ENCODE measurements around the gene RPGRIP1L. TPM values are rescaled to one million over a fixed set of nuclear protein-coding genes. Genes with fewer than 3 reads are reported as not detected.

Gene RPGRIP1L
- total RNA-seq, 1 experiment from 2014 or later: 9.8 TPM

GRCh38 chr16:53740933-53741531 lies 37.4 kb upstream of the RPGRIP1L start:
- no peak for TF ChIP-seq TP53 (CRISPR knock-in tag; IDR thresholded peaks at IDR 0.05)
- no peak for TF ChIP-seq ZNF425 (CRISPR knock-in tag; conservative IDR thresholded peaks at IDR 0.05)
- TF ChIP-seq HMGXB4 (CRISPR knock-in tag; IDR thresholded peaks at IDR 0.05): no peak
- TF ChIP-seq ATF3 (CRISPR knock-in tag; conservative IDR thresholded peaks at IDR 0.05): no peak
- no peak for TF ChIP-seq OVOL2 (CRISPR knock-in tag; IDR thresholded peaks at IDR 0.05; ENCODE audit: borderline replicate concordance)
- no peak for TF ChIP-seq E2F5 (CRISPR knock-in tag; IDR thresholded peaks at IDR 0.05)
- no peak for TF ChIP-seq ZNF232 (CRISPR knock-in tag; IDR thresholded peaks at IDR 0.05)
- no peak for TF ChIP-seq GABPB1 (CRISPR knock-in tag; IDR thresholded peaks at IDR 0.05)
- TF ChIP-seq ATF2 (CRISPR knock-in tag; IDR thresholded peaks at IDR 0.05; ENCODE audit: borderline replicate concordance, low read depth): no peak
- Mint-ChIP-seq H3K9me3 (no peaks in the 10 kb centered on the region), H3K27me3 (ENCODE audit: low read depth) (no peaks in the 10 kb centered on the region), H3K4me3 (no peak overlapping the region), H3K36me3 (no peaks in the 10 kb centered on the region), H3K4me1 (peaks cover 30% of the 10 kb centered on the region), H3K27ac (no peak overlapping the region)
- ChIA-PET CTCF (interaction anchor here (0.9 to 4.9 kb wide), 3 partner anchors 13 to 898 kb away, joined by 3 to 53 read pairs (median 3); partner anchors contain the start of gene FTO), POLR2A (no interaction called here)
- no peak for ATAC-seq
- no peak for DNase-seq (ENCODE audit: low spot score)

GRCh38 chr16:53740476-53740875 lies 36.8 kb upstream of the RPGRIP1L start:
- Mint-ChIP-seq H3K4me3 (no peak overlapping the region), H3K27ac (no peak overlapping the region), H3K27me3 (ENCODE audit: low read depth) (no peaks in the 10 kb centered on the region), H3K4me1 (peaks cover 27% of the 10 kb centered on the region), H3K36me3 (no peaks in the 10 kb centered on the region), H3K9me3 (no peaks in the 10 kb centered on the region)
- POLR2A ChIA-PET: no interaction called here
- CTCF ChIA-PET: no interaction called here
- DNase-seq (ENCODE audit: low spot score): no peak
- ATAC-seq: no peak
- TF ChIP-seq ZNF425 (CRISPR knock-in tag; conservative IDR thresholded peaks at IDR 0.05): no peak
- TF ChIP-seq E2F5 (CRISPR knock-in tag; IDR thresholded peaks at IDR 0.05): no peak
- TF ChIP-seq ZNF317 (CRISPR knock-in tag; IDR thresholded peaks at IDR 0.05; ENCODE audit: borderline replicate concordance, low read depth): no peak
- TF ChIP-seq JUN (CRISPR knock-in tag; IDR thresholded peaks at IDR 0.05): no peak
- TF ChIP-seq PRDM15 (CRISPR knock-in tag; IDR thresholded peaks at IDR 0.05): no peak
- no peak for TF ChIP-seq FOXJ3 (CRISPR knock-in tag; IDR thresholded peaks at IDR 0.05; ENCODE audit: borderline replicate concordance)
- TF ChIP-seq CREB1 (CRISPR knock-in tag; IDR thresholded peaks at IDR 0.05): no peak
- TF ChIP-seq ATF2 (CRISPR knock-in tag; IDR thresholded peaks at IDR 0.05; ENCODE audit: borderline replicate concordance, low read depth): no peak
- TF ChIP-seq CBFB (CRISPR knock-in tag; IDR thresholded peaks at IDR 0.05; ENCODE audit: low read depth): no peak

Measured in WTC11 (cell line).